Measurements from ENCODE around the gene ADGRG3.
"Not testable (repeated sequence)": the region's sequence is repeated elsewhere in the genome, so short reads cannot be mapped to it uniquely, and the experiment has no call there.

ADGRG3 gene

DNA sequence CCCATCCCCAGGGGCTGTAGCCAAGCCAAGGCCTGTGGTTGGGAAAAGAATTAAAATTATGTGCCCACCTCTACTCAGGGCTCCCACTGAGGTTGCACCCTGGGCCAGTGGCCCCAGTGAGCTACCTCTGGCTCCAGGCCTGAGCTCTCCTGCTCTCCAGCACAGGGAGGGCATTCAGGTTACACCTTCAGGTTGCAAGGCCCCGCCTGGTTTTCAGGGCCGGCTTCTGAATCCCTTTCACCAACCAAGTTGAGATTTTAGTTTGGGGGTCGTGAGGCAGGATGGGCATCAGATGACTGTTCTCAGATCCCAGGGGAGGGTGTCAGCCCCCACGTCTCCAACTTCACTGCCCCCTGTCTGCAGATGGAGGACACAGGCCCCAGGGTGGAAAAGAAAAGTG lies 59.5 kb downstream of the ADGRG3 start:
- DNase-seq (ENCODE audit: low spot score) (no peak), ATAC-seq (ENCODE audit: low read depth) (no peak)
- TF ChIP-seq, protein P1, sequence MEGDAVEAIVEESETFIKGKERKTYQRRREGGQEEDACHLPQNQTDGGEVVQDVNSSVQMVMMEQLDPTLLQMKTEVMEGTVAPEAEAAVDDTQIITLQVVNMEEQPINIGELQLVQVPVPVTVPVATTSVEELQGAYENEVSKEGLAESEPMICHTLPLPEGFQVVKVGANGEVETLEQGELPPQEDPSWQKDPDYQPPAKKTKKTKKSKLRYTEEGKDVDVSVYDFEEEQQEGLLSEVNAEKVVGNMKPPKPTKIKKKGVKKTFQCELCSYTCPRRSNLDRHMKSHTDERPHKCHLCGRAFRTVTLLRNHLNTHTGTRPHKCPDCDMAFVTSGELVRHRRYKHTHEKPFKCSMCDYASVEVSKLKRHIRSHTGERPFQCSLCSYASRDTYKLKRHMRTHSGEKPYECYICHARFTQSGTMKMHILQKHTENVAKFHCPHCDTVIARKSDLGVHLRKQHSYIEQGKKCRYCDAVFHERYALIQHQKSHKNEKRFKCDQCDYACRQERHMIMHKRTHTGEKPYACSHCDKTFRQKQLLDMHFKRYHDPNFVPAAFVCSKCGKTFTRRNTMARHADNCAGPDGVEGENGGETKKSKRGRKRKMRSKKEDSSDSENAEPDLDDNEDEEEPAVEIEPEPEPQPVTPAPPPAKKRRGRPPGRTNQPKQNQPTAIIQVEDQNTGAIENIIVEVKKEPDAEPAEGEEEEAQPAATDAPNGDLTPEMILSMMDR (IDR thresholded peaks at IDR 0.05; ENCODE audit: poor library complexity, severe bottlenecking): no peak
- Histone ChIP-seq H3K4me3 (ENCODE audit: severe bottlenecking) (no peak overlapping the region), H3K27me3 (ENCODE audit: insufficient read depth, poor library complexity, severe bottlenecking) (no peaks in the 10 kb centered on the region), H3K4me1 (ENCODE audit: insufficient read depth, poor library complexity, severe bottlenecking) (no peaks in the 10 kb centered on the region), H3K36me3 (ENCODE audit: low read depth) (no peaks in the 10 kb centered on the region), H3K9me3 (ENCODE audit: severe bottlenecking) (no peaks in the 10 kb centered on the region), H3K27ac (ENCODE audit: poor library complexity, severe bottlenecking) (no peak overlapping the region)

GRCh38 chr16:57728336-57729181 lies 60.5 kb downstream of the ADGRG3 start:
- DNase-seq (ENCODE audit: low spot score) (no peak), ATAC-seq (ENCODE audit: low read depth) (no peak)
- TF ChIP-seq, protein P1 (IDR thresholded peaks at IDR 0.05; ENCODE audit: poor library complexity, severe bottlenecking): no peak
- no peak overlapping the region for H3K4me3 ChIP-seq (ENCODE audit: severe bottlenecking)
- no peaks in the 10 kb centered on the region for H3K9me3 ChIP-seq (ENCODE audit: severe bottlenecking)
- no peaks in the 10 kb centered on the region for H3K27me3 ChIP-seq (ENCODE audit: insufficient read depth, poor library complexity, severe bottlenecking)
- no peaks in the 10 kb centered on the region for H3K4me1 ChIP-seq (ENCODE audit: insufficient read depth, poor library complexity, severe bottlenecking)
- no peak overlapping the region for H3K27ac ChIP-seq (ENCODE audit: poor library complexity, severe bottlenecking)
- H3K36me3 ChIP-seq (ENCODE audit: low read depth): no peaks in the 10 kb centered on the region

GRCh38 chr16:57729182-57729484 lies 61.0 kb downstream of the ADGRG3 start:
- DNase-seq (ENCODE audit: low spot score) (no peak), ATAC-seq (ENCODE audit: low read depth) (no peak)
- no peaks in the 10 kb centered on the region for H3K36me3 ChIP-seq (ENCODE audit: low read depth)
- H3K4me3 ChIP-seq (ENCODE audit: severe bottlenecking): no peak overlapping the region
- TF ChIP-seq, protein P1 (IDR thresholded peaks at IDR 0.05; ENCODE audit: poor library complexity, severe bottlenecking): no peak
- H3K27ac ChIP-seq (ENCODE audit: poor library complexity, severe bottlenecking): no peak overlapping the region
- no peaks in the 10 kb centered on the region for H3K27me3 ChIP-seq (ENCODE audit: insufficient read depth, poor library complexity, severe bottlenecking)
- H3K4me1 ChIP-seq (ENCODE audit: insufficient read depth, poor library complexity, severe bottlenecking): no peaks in the 10 kb centered on the region
- no peaks in the 10 kb centered on the region for H3K9me3 ChIP-seq (ENCODE audit: severe bottlenecking)

DNA sequence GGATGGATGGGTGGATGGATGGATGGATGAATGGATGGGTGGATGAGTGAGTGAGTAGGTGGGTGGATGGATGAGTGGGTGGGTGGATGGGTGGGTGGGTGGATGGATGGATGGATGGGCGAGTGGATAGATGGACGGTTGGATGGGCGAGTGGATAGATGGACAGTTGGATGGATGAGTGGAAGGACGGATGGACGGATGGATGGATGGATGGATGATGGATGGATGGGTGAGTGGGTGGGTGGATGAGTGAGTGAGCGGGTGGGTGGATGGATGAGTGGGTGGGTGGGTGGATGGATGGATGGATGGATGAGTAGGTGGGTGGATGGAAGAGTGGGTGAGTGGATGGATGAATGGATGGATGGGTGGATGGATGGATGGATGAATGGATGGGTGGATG lies 61.7 kb downstream of the ADGRG3 start:
- ATAC-seq (ENCODE audit: low read depth); DNase-seq (ENCODE audit: low spot score); H3K9me3 ChIP-seq (ENCODE audit: severe bottlenecking); H3K36me3 ChIP-seq (ENCODE audit: low read depth); H3K4me1 ChIP-seq (ENCODE audit: insufficient read depth, poor library complexity, severe bottlenecking); H3K27me3 ChIP-seq (ENCODE audit: insufficient read depth, poor library complexity, severe bottlenecking); H3K27ac ChIP-seq (ENCODE audit: poor library complexity, severe bottlenecking); H3K4me3 ChIP-seq (ENCODE audit: severe bottlenecking): not testable (repeated sequence)

GRCh38 chr16:57730771-57731730 lies 62.9 kb downstream of the ADGRG3 start:
- no peaks in the 10 kb centered on the region for H3K9me3 ChIP-seq (ENCODE audit: severe bottlenecking)
- ATAC-seq (ENCODE audit: low read depth) (no peak), DNase-seq (ENCODE audit: low spot score) (no peak)
- H3K27ac ChIP-seq (ENCODE audit: poor library complexity, severe bottlenecking): no peak overlapping the region
- TF ChIP-seq, protein P1 (IDR thresholded peaks at IDR 0.05; ENCODE audit: poor library complexity, severe bottlenecking): no peak
- H3K4me1 ChIP-seq (ENCODE audit: insufficient read depth, poor library complexity, severe bottlenecking): no peaks in the 10 kb centered on the region
- no peak overlapping the region for H3K4me3 ChIP-seq (ENCODE audit: severe bottlenecking)
- no peaks in the 10 kb centered on the region for H3K27me3 ChIP-seq (ENCODE audit: insufficient read depth, poor library complexity, severe bottlenecking)
- H3K36me3 ChIP-seq (ENCODE audit: low read depth): no peaks in the 10 kb centered on the region
